Gastrocnemius medialis (tissue), 4 donors: ENCODE results near the gene ITCH. TPM values are rescaled to one million over a fixed set of nuclear protein-coding genes. Genes with fewer than 3 reads are reported as not detected.

Source experiments
- ATAC-seq, 2 donors: fragments of 150-250 bp; one replicate each; pipeline ENCODE4 v1.9.1; 2016
- DNase-seq, 2 donors: peaks; one replicate each; pipeline ENCODE4 v3.0.0-alpha.2; 2019
- H3K27ac ChIP-seq, 4 donors: fragments of 200-600 bp; sonication (generic); 1 replicate in 1 of 4; 2 replicates in 3 of 4; pipeline ENCODE4 v1.5.1; 2016 to 2018; ENCODE audit warnings: mild to moderate bottlenecking in 2 of 4, moderate library complexity in 1 of 4
- H3K27me3 ChIP-seq, 3 donors: fragments of 200-600 bp; sonication (generic) in 2 of 3; 1 replicate in 1 of 3; 2 replicates in 2 of 3; pipeline versions ENCODE4 v1.5.1 to v1.6.0; 2016 to 2019; ENCODE audit warnings: mild to moderate bottlenecking in 1 of 3, moderate library complexity in 1 of 3
- H3K36me3 ChIP-seq, 2 donors: fragments of 200-600 bp; sonication (generic) in 1 of 2; one replicate each; pipeline ENCODE4 v1.5.1; 2017 to 2018
- H3K4me1 ChIP-seq, 2 donors: fragments of 200-600 bp; sonication (generic) in 1 of 2; one replicate each; pipeline ENCODE4 v1.5.1; 2016 to 2017; ENCODE audit warnings: mild to moderate bottlenecking in 2 of 2
- H3K4me3 ChIP-seq, 4 donors: fragments of 200-600 bp; sonication (generic) in 3 of 4; 1 replicate in 1 of 4; 2 replicates in 3 of 4; pipeline ENCODE4 v1.5.1; 2016 to 2019; ENCODE audit warnings: mild to moderate bottlenecking in 2 of 4
- H3K9me3 ChIP-seq, 3 donors: fragments of 200-600 bp; sonication (generic) in 2 of 3; 1 replicate in 1 of 3; 2 replicates in 2 of 3; pipeline ENCODE4 v1.5.1; 2016 to 2019
- POLR2A ChIP-seq, 2 donors: fragments of 450-650 bp; IDR thresholded peaks; one replicate each; pipeline ENCODE4 v1.6.1; 2017; ENCODE audit warnings: antibody characterized with exemption in 2 of 2, mild to moderate bottlenecking in 2 of 2, moderate library complexity in 2 of 2
- in situ Hi-C, 4 donors: fragments of 200-750 bp; cut with MboI; loops; one replicate each; pipeline versions ENCODE4 v1.15.0 to v1.8.0; 2017; ENCODE audit warnings: low sequenced_read_pairs in 4 of 4
- intact Hi-C: fragments of 100-400 bp; cut with DNase I; formaldehyde crosslinking; loops from one replicate; pipeline ENCODE4 v1.15.1; 2023; ENCODE audit warnings: low total_unique reads
- total RNA-seq, 4 donors: library from RNA; depleted of rRNA; stranded (reverse); fragments of >200 nt; gene quantifications; one replicate each; pipeline versions ENCODE4 v1.1.0 to v1.2.3, GENCODE V29; 2016
- TF ChIP-seq, protein P1 (sequence below), 5 experiments: fragments of 450-650 bp in 3 of 5; fragments of 200-600 bp in 2 of 5; sonication (generic) in 2 of 5; IDR thresholded peaks in 4 of 5; conservative IDR thresholded peaks in 1 of 5; 1 replicate in 4 of 5; 2 replicates in 1 of 5; pipeline ENCODE4 v1.5.1; 2016 to 2019; ENCODE audit warnings: antibody characterized with exemption in 5 of 5, mild to moderate bottlenecking in 3 of 5, moderate library complexity in 3 of 5

The ITCH gene
- total RNA-seq, 4 donors from 2014 or later: 32.9 to 55.2 (median 52.0) TPM

DNA sequence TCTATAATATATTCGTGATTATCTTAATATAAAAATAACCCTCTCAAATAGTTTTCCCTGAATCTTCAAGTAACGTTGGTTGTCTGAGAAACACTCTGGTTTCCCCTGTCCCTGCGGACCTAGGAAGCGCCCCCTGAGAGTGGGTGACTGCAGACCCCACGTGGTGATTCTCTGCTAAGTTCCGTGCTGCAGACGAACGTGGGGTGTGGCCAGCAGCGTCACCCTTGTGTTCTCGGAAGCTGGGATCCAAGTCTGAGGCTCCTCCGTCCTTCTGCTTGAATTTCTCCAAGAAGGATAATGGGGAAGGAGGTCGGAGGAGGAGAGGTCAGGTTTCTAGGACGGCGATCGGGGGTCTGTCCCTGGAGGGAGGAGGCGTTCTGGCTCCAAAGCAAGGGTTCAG is 178.8 kb downstream of the ITCH start:
- in situ Hi-C loops (loop anchor here in 1 of 4 donors (25.0 kb wide), 1 partner anchor 170 kb away; the partner anchor contains the start of gene TP53INP2), intact Hi-C loops (no loop called here)
- Histone ChIP-seq H3K9me3 (no peaks in the 10 kb centered on the region), H3K36me3 (peaks cover 0 to 22% of the 10 kb centered on the region in 2 donors), H3K4me1 (peaks cover 0 to 7% of the 10 kb centered on the region in 2 donors), H3K27ac (no peak overlapping the region), H3K27me3 (no peaks in the 10 kb centered on the region), H3K4me3 (no peak overlapping the region)
- DNase-seq (no peak), ATAC-seq (no peak)
- TF ChIP-seq, protein P1, sequence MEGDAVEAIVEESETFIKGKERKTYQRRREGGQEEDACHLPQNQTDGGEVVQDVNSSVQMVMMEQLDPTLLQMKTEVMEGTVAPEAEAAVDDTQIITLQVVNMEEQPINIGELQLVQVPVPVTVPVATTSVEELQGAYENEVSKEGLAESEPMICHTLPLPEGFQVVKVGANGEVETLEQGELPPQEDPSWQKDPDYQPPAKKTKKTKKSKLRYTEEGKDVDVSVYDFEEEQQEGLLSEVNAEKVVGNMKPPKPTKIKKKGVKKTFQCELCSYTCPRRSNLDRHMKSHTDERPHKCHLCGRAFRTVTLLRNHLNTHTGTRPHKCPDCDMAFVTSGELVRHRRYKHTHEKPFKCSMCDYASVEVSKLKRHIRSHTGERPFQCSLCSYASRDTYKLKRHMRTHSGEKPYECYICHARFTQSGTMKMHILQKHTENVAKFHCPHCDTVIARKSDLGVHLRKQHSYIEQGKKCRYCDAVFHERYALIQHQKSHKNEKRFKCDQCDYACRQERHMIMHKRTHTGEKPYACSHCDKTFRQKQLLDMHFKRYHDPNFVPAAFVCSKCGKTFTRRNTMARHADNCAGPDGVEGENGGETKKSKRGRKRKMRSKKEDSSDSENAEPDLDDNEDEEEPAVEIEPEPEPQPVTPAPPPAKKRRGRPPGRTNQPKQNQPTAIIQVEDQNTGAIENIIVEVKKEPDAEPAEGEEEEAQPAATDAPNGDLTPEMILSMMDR (IDR thresholded peaks at IDR 0.05 in 4 of 5, conservative IDR thresholded peaks at IDR 0.05 in 1 of 5): no peak
- TF ChIP-seq POLR2A (IDR thresholded peaks at IDR 0.05): no peak

DNA sequence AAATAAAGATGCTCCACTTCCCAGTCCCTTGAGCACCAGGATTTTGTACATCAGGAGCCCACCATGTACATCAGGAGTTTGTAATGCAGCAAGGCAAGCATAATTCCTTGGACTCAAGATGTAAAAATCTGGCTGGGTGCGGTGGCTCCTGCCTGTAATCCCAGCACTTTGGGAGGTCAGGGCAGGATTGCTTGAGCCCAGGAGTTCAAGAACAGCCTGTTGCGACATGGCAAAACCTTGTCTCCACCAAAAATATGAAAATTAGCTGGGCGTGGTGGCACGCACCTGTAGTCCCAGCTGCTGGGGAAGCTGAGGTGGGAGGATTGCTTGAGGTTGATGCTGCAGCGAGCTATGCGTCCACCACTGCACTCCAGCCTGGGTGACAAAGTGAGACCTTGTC is 179.4 kb downstream of the ITCH start:
- H3K4me3 ChIP-seq: no peak overlapping the region
- in situ Hi-C loops: loop anchor here in 1 of 4 donors (25.0 kb wide), 1 partner anchor 170 kb away; the partner anchor contains the start of gene TP53INP2
- H3K27ac ChIP-seq: no peak overlapping the region
- intact Hi-C loops: no loop called here
- no peaks in the 10 kb centered on the region for H3K9me3 ChIP-seq
- no peak for DNase-seq
- H3K36me3 ChIP-seq: peaks cover 0 to 17% of the 10 kb centered on the region in 2 donors
- no peak for TF ChIP-seq POLR2A (IDR thresholded peaks at IDR 0.05)
- TF ChIP-seq, protein P1 (IDR thresholded peaks at IDR 0.05 in 4 of 5, conservative IDR thresholded peaks at IDR 0.05 in 1 of 5): no peak
- peaks cover 0 to 7% of the 10 kb centered on the region in 2 donors for H3K4me1 ChIP-seq
- no peak for ATAC-seq
- H3K27me3 ChIP-seq: no peaks in the 10 kb centered on the region

DNA sequence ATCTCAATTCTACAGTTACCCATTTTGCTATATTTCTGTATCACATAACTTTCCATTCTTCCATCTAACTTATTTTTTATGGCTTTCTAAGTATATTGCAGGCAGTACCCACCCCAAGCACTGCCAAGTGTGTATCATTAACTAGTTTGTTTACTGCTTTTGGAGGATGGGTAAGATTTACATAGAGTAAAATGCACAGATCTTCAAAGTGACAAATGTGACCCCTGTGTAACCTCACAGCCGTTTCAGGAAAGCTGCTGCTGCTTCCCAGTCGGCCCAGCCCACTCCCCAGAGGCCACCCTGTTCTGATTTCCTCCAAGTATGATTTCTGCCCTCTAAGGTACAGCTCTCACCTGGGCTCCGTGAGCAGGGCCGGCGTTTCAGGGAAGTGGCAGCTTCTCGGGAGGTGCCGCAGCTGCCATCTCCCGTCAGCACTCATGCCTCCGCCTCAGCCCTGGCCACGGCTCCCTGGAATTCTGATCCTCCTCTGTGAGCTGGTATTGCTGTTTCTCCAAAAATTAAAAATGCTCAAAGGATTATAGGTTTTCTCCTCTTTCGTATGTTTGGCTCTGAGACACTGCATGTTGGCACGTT is 180.5 kb downstream of the ITCH start:
- Histone ChIP-seq H3K36me3 (peaks cover 0 to 15% of the 10 kb centered on the region in 2 donors), H3K27ac (no peak overlapping the region), H3K4me3 (no peak overlapping the region), H3K9me3 (no peaks in the 10 kb centered on the region), H3K4me1 (peaks cover 0 to 3% of the 10 kb centered on the region in 2 donors), H3K27me3 (no peaks in the 10 kb centered on the region)
- intact Hi-C loops (no loop called here), in situ Hi-C loops (loop anchor here in 1 of 4 donors (25.0 kb wide), 1 partner anchor 169 kb away; the partner anchor contains the start of gene TP53INP2)
- TF ChIP-seq, protein P1 (IDR thresholded peaks at IDR 0.05 in 4 of 5, conservative IDR thresholded peaks at IDR 0.05 in 1 of 5): no peak
- no peak for TF ChIP-seq POLR2A (IDR thresholded peaks at IDR 0.05)
- ATAC-seq (no peak), DNase-seq (no peak)

DNA sequence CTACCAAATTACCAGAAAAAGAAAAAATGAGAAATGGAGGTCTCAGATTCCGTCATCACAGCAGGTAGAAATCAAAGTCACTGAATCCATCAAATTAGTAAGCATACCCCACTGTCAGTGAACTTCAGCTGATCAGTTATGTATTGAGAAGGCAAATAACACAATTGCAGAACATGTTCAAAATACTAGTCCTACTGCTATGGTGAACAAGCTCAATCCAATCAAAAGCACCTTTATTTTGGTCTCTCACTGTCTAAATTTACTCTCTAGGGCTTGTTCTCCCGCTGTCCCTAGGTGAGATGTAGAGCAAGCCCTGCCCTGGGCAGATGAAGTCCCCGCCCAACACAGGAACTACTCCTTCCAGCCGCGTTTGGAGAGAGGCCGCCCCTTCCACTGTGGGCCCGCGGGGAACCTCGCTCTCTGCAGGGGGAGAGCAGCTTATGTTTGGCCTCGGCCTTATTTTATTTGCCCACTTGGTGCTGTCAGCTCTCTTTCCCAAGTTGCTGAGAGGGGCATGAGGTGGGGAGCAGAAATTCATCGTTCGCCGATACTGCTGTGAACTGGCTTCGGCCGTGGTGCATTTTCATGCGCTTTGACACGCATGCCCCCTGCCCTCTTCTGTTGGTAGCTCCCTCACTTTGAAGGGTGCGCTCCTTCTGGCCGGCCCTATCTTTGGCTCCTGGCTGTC is 181.2 kb downstream of the ITCH start:
- DNase-seq (no peak), ATAC-seq (no peak)
- in situ Hi-C loops: loop anchor here in 1 of 4 donors (25.0 kb wide), 1 partner anchor 168 kb away; the partner anchor contains the start of gene TP53INP2
- H3K27me3 ChIP-seq: no peaks in the 10 kb centered on the region
- TF ChIP-seq POLR2A (IDR thresholded peaks at IDR 0.05): no peak
- TF ChIP-seq, protein P1 (IDR thresholded peaks at IDR 0.05 in 4 of 5, conservative IDR thresholded peaks at IDR 0.05 in 1 of 5): no peak
- H3K4me3 ChIP-seq: no peak overlapping the region
- intact Hi-C loops: no loop called here
- H3K36me3 ChIP-seq: peaks cover 0 to 15% of the 10 kb centered on the region in 2 donors
- H3K4me1 ChIP-seq: no peaks in the 10 kb centered on the region
- no peaks in the 10 kb centered on the region for H3K9me3 ChIP-seq
- H3K27ac ChIP-seq: no peak overlapping the region
